HL-60 (cell line): ENCODE results near the gene RTN4.

Experiments used
- DNase-seq, 2 experiments: peaks; one replicate each; pipeline ENCODE4 v3.0.0-alpha.2; 2010 to 2020; ENCODE audit warnings: low read depth in 1 of 2, low spot score in 1 of 2
- H3K27ac ChIP-seq: fragments of 250-450 bp; sonication (Bioruptor Pico); replicated peaks from 2 replicates; pipeline ENCODE4 v1.5.1; 2020; ENCODE audit warnings: mild to moderate bottlenecking, moderate library complexity
- H3K27me3 ChIP-seq: fragments of 250-450 bp; sonication (Bioruptor Pico); 2 replicates; pipeline ENCODE4 v1.5.1; 2021; ENCODE audit warnings: mild to moderate bottlenecking, moderate library complexity; ENCODE audit not compliant: insufficient read depth, poor library complexity, severe bottlenecking
- H3K4me3 ChIP-seq: replicated peaks from 2 replicates; pipeline ENCODE4 v1.5.1; 2011; ENCODE audit warnings: mild to moderate bottlenecking, control low read depth, low read length; ENCODE audit not compliant: insufficient read depth
- GABPA ChIP-seq: IDR thresholded peaks from 2 replicates; pipeline ENCODE4 v1.6.1; 2012; ENCODE audit warnings: low read depth
- POLR2AphosphoS5 ChIP-seq: IDR thresholded peaks from 2 replicates; pipeline ENCODE4 v1.6.1; 2012; ENCODE audit warnings: low read depth
- SPI1 ChIP-seq: IDR thresholded peaks from 2 replicates; pipeline ENCODE4 v1.6.1; 2012; ENCODE audit warnings: low read depth, mild to moderate bottlenecking, borderline replicate concordance
- TF ChIP-seq, protein P1 (sequence below): IDR thresholded peaks from one replicate; pipeline ENCODE4 v1.5.1; 2011; ENCODE audit warnings: low read length, control low read depth, inconsistent platforms; ENCODE audit not compliant: insufficient read depth
- TF ChIP-seq, protein P2 (sequence below): IDR thresholded peaks from 2 replicates; pipeline ENCODE4 v1.6.1; 2012; ENCODE audit warnings: low read depth; ENCODE audit not compliant: insufficient replicate concordance

The RTN4 gene

DNA sequence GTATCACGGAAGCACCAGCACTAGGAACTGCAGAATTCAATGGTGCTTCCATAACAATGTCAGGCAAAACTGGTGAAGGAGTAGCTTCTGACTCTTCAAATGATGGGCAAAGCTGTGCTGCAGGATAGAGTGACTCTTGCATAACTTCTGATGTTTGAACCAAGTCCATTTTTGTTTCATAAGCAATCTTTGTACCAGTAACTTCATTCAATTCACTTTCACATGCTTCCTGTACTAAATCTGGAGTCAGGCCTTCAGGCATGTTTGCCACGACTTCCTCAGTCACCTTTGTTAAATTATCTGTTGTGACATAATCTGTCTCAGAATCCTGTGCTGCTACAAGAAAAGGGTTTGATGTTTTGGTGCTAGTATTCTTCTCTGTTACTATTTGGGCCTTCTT, 24.0 kb downstream of the RTN4 start:
- Histone ChIP-seq H3K27me3 (no peaks in the 10 kb centered on the region), H3K27ac (no peak overlapping the region), H3K4me3 (no peak overlapping the region)
- DNase-seq: peak; percentile 34 to 69
- TF ChIP-seq POLR2AphosphoS5: no peak
- TF ChIP-seq, protein P1, sequence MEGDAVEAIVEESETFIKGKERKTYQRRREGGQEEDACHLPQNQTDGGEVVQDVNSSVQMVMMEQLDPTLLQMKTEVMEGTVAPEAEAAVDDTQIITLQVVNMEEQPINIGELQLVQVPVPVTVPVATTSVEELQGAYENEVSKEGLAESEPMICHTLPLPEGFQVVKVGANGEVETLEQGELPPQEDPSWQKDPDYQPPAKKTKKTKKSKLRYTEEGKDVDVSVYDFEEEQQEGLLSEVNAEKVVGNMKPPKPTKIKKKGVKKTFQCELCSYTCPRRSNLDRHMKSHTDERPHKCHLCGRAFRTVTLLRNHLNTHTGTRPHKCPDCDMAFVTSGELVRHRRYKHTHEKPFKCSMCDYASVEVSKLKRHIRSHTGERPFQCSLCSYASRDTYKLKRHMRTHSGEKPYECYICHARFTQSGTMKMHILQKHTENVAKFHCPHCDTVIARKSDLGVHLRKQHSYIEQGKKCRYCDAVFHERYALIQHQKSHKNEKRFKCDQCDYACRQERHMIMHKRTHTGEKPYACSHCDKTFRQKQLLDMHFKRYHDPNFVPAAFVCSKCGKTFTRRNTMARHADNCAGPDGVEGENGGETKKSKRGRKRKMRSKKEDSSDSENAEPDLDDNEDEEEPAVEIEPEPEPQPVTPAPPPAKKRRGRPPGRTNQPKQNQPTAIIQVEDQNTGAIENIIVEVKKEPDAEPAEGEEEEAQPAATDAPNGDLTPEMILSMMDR: no peak
- TF ChIP-seq, protein P2, sequence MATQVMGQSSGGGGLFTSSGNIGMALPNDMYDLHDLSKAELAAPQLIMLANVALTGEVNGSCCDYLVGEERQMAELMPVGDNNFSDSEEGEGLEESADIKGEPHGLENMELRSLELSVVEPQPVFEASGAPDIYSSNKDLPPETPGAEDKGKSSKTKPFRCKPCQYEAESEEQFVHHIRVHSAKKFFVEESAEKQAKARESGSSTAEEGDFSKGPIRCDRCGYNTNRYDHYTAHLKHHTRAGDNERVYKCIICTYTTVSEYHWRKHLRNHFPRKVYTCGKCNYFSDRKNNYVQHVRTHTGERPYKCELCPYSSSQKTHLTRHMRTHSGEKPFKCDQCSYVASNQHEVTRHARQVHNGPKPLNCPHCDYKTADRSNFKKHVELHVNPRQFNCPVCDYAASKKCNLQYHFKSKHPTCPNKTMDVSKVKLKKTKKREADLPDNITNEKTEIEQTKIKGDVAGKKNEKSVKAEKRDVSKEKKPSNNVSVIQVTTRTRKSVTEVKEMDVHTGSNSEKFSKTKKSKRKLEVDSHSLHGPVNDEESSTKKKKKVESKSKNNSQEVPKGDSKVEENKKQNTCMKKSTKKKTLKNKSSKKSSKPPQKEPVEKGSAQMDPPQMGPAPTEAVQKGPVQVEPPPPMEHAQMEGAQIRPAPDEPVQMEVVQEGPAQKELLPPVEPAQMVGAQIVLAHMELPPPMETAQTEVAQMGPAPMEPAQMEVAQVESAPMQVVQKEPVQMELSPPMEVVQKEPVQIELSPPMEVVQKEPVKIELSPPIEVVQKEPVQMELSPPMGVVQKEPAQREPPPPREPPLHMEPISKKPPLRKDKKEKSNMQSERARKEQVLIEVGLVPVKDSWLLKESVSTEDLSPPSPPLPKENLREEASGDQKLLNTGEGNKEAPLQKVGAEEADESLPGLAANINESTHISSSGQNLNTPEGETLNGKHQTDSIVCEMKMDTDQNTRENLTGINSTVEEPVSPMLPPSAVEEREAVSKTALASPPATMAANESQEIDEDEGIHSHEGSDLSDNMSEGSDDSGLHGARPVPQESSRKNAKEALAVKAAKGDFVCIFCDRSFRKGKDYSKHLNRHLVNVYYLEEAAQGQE: no peak
- TF ChIP-seq GABPA: no peak
- no peak for TF ChIP-seq SPI1

- H3K27me3 ChIP-seq: no peaks in the 10 kb centered on the region
- no peak overlapping the region for H3K27ac ChIP-seq
- no peak overlapping the region for H3K4me3 ChIP-seq
- DNase-seq: no peak
- TF ChIP-seq SPI1 (no peak), POLR2AphosphoS5 (no peak), GABPA (no peak)
- TF ChIP-seq, protein P2: no peak
- TF ChIP-seq, protein P1: no peak
Observed at GRCh38 chr2:55025627-55026026, 24.6 kb downstream of the RTN4 start.

DNA sequence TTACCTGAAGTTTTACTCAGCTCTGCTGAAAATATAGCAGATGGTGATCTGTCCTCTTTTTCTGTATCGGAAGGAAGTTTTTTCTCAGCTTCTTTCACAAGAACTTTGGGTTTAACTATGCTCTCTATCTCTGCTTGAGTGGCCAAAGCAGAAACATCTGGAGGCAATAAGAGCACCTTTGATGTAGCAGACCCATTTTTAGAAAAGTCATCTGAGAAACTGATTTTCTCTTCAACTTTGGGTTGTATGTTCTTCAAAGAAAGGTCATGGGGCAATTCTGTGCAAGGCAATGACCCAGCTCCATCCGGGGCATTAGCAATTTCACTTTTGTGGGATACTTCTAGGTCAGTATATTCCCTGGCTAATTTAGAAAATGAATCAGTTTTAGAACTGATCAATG, 25.2 kb downstream of the RTN4 start:
- Histone ChIP-seq H3K27me3 (no peaks in the 10 kb centered on the region), H3K4me3 (no peak overlapping the region), H3K27ac (no peak overlapping the region)
- TF ChIP-seq, protein P1: no peak
- TF ChIP-seq, protein P2: no peak
- TF ChIP-seq POLR2AphosphoS5 (no peak), GABPA (no peak), SPI1 (no peak)
- DNase-seq: no peak
